ENCODE data around the gene ANHX.

DNA sequence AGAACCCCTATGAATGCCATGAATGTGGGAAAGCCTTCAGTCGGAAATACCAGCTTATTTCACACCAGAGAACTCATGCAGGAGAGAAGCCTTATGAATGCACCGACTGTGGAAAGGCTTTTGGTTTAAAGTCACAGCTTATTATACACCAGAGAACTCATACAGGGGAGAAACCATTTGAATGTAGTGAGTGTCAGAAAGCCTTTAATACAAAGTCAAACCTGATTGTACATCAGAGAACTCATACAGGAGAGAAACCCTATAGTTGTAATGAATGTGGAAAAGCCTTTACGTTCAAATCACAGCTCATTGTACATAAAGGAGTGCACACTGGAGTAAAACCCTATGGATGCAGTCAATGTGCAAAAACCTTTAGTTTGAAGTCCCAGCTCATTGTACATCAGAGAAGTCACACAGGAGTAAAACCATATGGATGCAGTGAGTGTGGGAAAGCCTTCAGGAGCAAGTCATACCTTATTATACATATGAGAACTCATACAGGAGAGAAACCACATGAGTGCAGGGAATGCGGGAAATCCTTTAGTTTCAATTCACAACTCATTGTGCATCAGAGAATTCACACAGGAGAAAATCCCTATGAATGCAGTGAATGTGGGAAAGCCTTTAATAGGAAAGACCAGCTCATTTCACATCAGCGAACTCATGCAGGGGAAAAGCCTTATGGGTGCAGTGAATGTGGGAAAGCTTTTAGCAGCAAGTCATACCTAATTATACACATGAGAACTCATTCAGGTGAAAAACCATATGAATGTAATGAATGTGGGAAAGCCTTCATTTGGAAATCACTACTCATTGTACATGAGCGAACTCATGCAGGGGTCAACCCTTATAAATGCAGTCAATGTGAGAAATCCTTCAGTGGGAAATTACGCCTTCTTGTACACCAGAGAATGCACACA, 32.1 kb downstream of the ANHX start:
- no peak for TF ChIP-seq POLR2A (IDR thresholded peaks at IDR 0.05)
- TF ChIP-seq, protein P1, sequence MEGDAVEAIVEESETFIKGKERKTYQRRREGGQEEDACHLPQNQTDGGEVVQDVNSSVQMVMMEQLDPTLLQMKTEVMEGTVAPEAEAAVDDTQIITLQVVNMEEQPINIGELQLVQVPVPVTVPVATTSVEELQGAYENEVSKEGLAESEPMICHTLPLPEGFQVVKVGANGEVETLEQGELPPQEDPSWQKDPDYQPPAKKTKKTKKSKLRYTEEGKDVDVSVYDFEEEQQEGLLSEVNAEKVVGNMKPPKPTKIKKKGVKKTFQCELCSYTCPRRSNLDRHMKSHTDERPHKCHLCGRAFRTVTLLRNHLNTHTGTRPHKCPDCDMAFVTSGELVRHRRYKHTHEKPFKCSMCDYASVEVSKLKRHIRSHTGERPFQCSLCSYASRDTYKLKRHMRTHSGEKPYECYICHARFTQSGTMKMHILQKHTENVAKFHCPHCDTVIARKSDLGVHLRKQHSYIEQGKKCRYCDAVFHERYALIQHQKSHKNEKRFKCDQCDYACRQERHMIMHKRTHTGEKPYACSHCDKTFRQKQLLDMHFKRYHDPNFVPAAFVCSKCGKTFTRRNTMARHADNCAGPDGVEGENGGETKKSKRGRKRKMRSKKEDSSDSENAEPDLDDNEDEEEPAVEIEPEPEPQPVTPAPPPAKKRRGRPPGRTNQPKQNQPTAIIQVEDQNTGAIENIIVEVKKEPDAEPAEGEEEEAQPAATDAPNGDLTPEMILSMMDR (IDR thresholded peaks at IDR 0.05): no peak
